HepG2 (cell line): ENCODE data around the gene SFRP2. TPM values are rescaled to one million over a fixed set of nuclear protein-coding genes. Genes with fewer than 3 reads are reported as not detected.

Source experiments
- ATAC-seq: fragments of 200-7000 bp; cut with Tn5 transposase; 3 replicates; pipeline ENCODE4 v1.9.1; 2020; ENCODE audit warnings: mild to moderate bottlenecking, moderate library complexity
- BruUV-seq: library from RNA; stranded (reverse); fragments of 400-500 nt; replicated peaks from 2 replicates; lab custom pipeline; 2021; lab: Mats Ljungman, UMichigan
- CTCF ChIA-PET: fragments of 300-600 bp; formaldehyde crosslinking; extraction: SDS; loops from one replicate; lab custom pipeline; 2021; ENCODE audit warnings: low total read pairs, inconsistent platforms, low intra/inter-chr PET ratio; lab: Yijun Ruan, JAX
- POLR2A ChIA-PET: fragments of 350-600 bp; sonication (Branson Sonifier 250); formaldehyde crosslinking; loops from one replicate; lab custom pipeline; 2020; ENCODE audit warnings: antibody characterized with exemption, inconsistent platforms; lab: Yijun Ruan, JAX
- DNase-seq: peaks from one replicate; pipeline ENCODE4 v3.0.0-alpha.2; 2015; ENCODE audit warnings: low spot score
- FAIRE-seq: peaks from 3 replicates; lab custom pipeline; 2011; peaks lifted over from hg19 to GRCh38; lab: Jason Lieb, UNC
- H2AFZ ChIP-seq: one replicate; pipeline ENCODE4 v1.6.1; 2011; ENCODE audit warnings: low read length, inconsistent platforms
- H3K27ac ChIP-seq: fragments of 300-600 bp; 3 replicates; pipeline ENCODE4 v1.8.0; 2011; ENCODE audit warnings: mixed run types, mild to moderate bottlenecking, mixed read lengths, low read length, inconsistent platforms; ENCODE audit not compliant: insufficient read depth; ENCODE audit errors: extremely low read length
- H3K27me3 ChIP-seq, 2 experiments: fragments of 200-600 bp in 1 of 2; 2 replicates in 1 of 2; 3 replicates in 1 of 2; pipeline versions ENCODE4 v1.6.0 to v1.8.0; 2011; ENCODE audit warnings: low read length in 2 of 2, mild to moderate bottlenecking in 2 of 2, moderate library complexity in 2 of 2, inconsistent platforms in 1 of 2; ENCODE audit not compliant: insufficient read depth in 2 of 2, control insufficient read depth in 1 of 2
- H3K36me3 ChIP-seq, 2 experiments: fragments of 200-600 bp in 1 of 2; replicated peaks in 1 of 2; 2 replicates in 1 of 2; 3 replicates in 1 of 2; pipeline versions ENCODE4 v1.5.1 to v1.8.0; 2011; ENCODE audit warnings: low read length in 2 of 2, inconsistent platforms in 1 of 2; ENCODE audit not compliant: insufficient read depth in 2 of 2, control insufficient read depth in 1 of 2
- H3K4me1 ChIP-seq: 2 replicates; pipeline ENCODE4 v1.5.1; 2012; ENCODE audit warnings: low read length, inconsistent platforms; ENCODE audit not compliant: insufficient read depth
- H3K4me2 ChIP-seq: 2 replicates; pipeline ENCODE4 v1.6.0; 2011; ENCODE audit warnings: low read depth, low read length, inconsistent platforms
- H3K4me3 ChIP-seq, 3 experiments: fragments of 200-600 bp in 1 of 3; sonication (generic), shearing (Covaris generic) in 1 of 3; replicated peaks in 1 of 3; 2 replicates each; pipeline ENCODE4 v1.5.1; 2011 to 2016; ENCODE audit warnings: low read length in 3 of 3, inconsistent platforms in 2 of 3, low read depth in 2 of 3, mild to moderate bottlenecking in 2 of 3, control low read depth in 1 of 3, mixed read lengths in 1 of 3; ENCODE audit not compliant: insufficient read depth in 1 of 3
- H3K79me2 ChIP-seq: one replicate; pipeline ENCODE4 v1.6.1; 2011; ENCODE audit warnings: low read length, inconsistent platforms; ENCODE audit not compliant: insufficient read depth
- H3K9ac ChIP-seq: 2 replicates; pipeline ENCODE4 v1.6.0; 2011; ENCODE audit warnings: mild to moderate bottlenecking, low read depth, low read length, inconsistent platforms; ENCODE audit not compliant: insufficient read depth
- H3K9me3 ChIP-seq: 2 replicates; pipeline ENCODE4 v1.5.1; 2012; ENCODE audit warnings: mild to moderate bottlenecking, low read length
- H4K20me1 ChIP-seq: 2 replicates; pipeline ENCODE4 v1.6.0; 2011; ENCODE audit warnings: inconsistent platforms, mild to moderate bottlenecking, low read length, moderate library complexity; ENCODE audit not compliant: insufficient read depth
- IRX3 ChIP-seq: sonication (generic); formaldehyde crosslinking; IDR thresholded peaks from 2 replicates; pipeline ENCODE4 v1.8.1; 2023; ENCODE audit warnings: mild to moderate bottlenecking, low read depth, missing genetic modification reagents, borderline replicate concordance
- JUN ChIP-seq: sonication (generic); formaldehyde crosslinking; IDR thresholded peaks from 2 replicates; pipeline ENCODE4 v1.4.0; 2020; ENCODE audit warnings: mild to moderate bottlenecking, missing genetic modification reagents
- MATR3 ChIP-seq: sonication (generic); formaldehyde crosslinking; IDR thresholded peaks from 2 replicates; pipeline ENCODE4 v1.4.0; 2020; ENCODE audit warnings: missing genetic modification reagents
- PHF8 ChIP-seq: sonication (generic); formaldehyde crosslinking; IDR thresholded peaks from 2 replicates; pipeline ENCODE4 v1.5.0; 2020; ENCODE audit warnings: missing genetic modification reagents
- RBAK ChIP-seq: sonication (generic); formaldehyde crosslinking; IDR thresholded peaks from 2 replicates; pipeline ENCODE4 v1.5.1; 2020; ENCODE audit warnings: mild to moderate bottlenecking, missing genetic modification reagents
- SATB2 ChIP-seq: sonication (generic); formaldehyde crosslinking; IDR thresholded peaks from 2 replicates; pipeline ENCODE4 v1.5.0; 2020; ENCODE audit warnings: missing genetic modification reagents
- TCF7L2 ChIP-seq: IDR thresholded peaks from 2 replicates; pipeline ENCODE4 v1.6.1; 2011; ENCODE audit warnings: mild to moderate bottlenecking, low read depth, low read length, moderate library complexity
- U2AF2 ChIP-seq: fragments of 200-400 bp; formaldehyde crosslinking; IDR thresholded peaks from 2 replicates; pipeline ENCODE4 v1.6.1; 2017; ENCODE audit warnings: low read depth, mild to moderate bottlenecking, low read length
- ZBTB34 ChIP-seq: sonication (generic); formaldehyde crosslinking; IDR thresholded peaks from 2 replicates; pipeline ENCODE4 v1.8.0; 2022; ENCODE audit warnings: mild to moderate bottlenecking, missing genetic modification reagents
- ZFP62 ChIP-seq: sonication (generic); formaldehyde crosslinking; IDR thresholded peaks from 2 replicates; pipeline ENCODE4 v1.4.0; 2020; ENCODE audit warnings: missing genetic modification reagents
- ZFYVE20 ChIP-seq: sonication (generic); formaldehyde crosslinking; IDR thresholded peaks from 2 replicates; pipeline ENCODE4 v1.8.0; 2023; ENCODE audit warnings: low read depth, mild to moderate bottlenecking, moderate library complexity, missing genetic modification reagents, borderline replicate concordance
- ZNF260 ChIP-seq: sonication (generic); formaldehyde crosslinking; IDR thresholded peaks from 2 replicates; pipeline ENCODE4 v1.4.0; 2020; ENCODE audit warnings: missing genetic modification reagents, low read depth, mild to moderate bottlenecking, borderline replicate concordance
- ZNF883 ChIP-seq: sonication (generic); formaldehyde crosslinking; IDR thresholded peaks from 2 replicates; pipeline ENCODE4 v1.5.1; 2020; ENCODE audit warnings: mild to moderate bottlenecking, missing genetic modification reagents; ENCODE audit errors: not compliant biosample characterization
- ZSCAN12 ChIP-seq: sonication (generic); formaldehyde crosslinking; IDR thresholded peaks from 2 replicates; pipeline ENCODE4 v1.9.0; 2021; ENCODE audit warnings: mild to moderate bottlenecking, missing genetic modification reagents
- WGBS: methylation state at CpG from one replicate; pipeline ENCODE4 v1.1.6; 2017; ENCODE audit warnings: low lambda C conversion rate; 5-methylcytosine and 5-hydroxymethylcytosine counted together
- in situ Hi-C: cut with HindIII; loops from 2 replicates; pipeline ENCODE4 v1.10.0; 2017; ENCODE audit warnings: low pct_unique_long_range_greater_than_20kb; ENCODE audit not compliant: extremely low pct_ligation_motif_present
- intact Hi-C: fragments of 100-400 bp; cut with micrococcal nuclease; formaldehyde crosslinking; loops from one replicate; pipeline ENCODE4 v1.10.0; 2022; ENCODE audit not compliant: unreplicated experiment
- polyA plus RNA-seq, 8 experiments: library from polyadenylated mRNA; depleted of rRNA in 3 of 8; stranded (reverse) in 7 of 8; unstranded in 1 of 8; fragments of >200 nt; fragmentation: Illumina TruSeq in 4 of 8; extraction: Trizol in 4 of 8; gene quantifications; 2 replicates each; pipeline versions ENCODE4 v1.2.1 to v1.2.3, GENCODE V29; 2011 to 2016; ENCODE audit warnings: low read depth in 4 of 8, missing spikeins in 1 of 8, mixed read lengths in 1 of 8; ENCODE audit not compliant: insufficient read depth in 1 of 8
- total RNA-seq, 5 experiments: library from RNA; depleted of rRNA; stranded (reverse); fragments of >200 nt; fragmentation: Illumina TruSeq; extraction: Trizol; gene quantifications; 2 replicates each; pipeline ENCODE4 v1.2.3, GENCODE V29; 2016; ENCODE audit warnings: low read depth in 1 of 5
- TF ChIP-seq, protein P1 (sequence below): sonication (generic); formaldehyde crosslinking; IDR thresholded peaks from 2 replicates; pipeline ENCODE4 v1.4.0; 2020; ENCODE audit warnings: missing genetic modification reagents

SFRP2 gene
- total and polyA plus RNA-seq, 2 of the 13 experiments (the other 11 are each of a cell fraction or from before 2014, with no cell fraction given), result not detected

DNA sequence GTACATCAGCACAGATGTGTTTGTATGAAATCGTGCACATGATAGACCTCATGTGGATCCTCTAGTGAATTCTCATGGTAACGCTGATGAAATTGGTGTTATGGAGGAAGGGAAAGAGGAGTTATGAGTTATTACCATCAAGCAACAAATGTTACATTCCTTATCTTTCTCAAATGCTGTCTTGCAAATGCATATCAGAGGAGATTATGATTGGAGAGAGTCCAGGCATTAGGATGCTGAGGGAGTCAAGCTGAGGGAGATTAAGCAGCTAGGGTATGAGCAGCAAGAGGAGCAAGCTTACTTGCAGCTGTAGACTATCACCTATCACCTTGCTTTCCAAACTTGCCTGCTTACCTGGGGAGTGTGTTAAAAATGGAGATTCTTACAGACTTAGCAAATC lies 36.8 kb upstream of the SFRP2 start (continued):
- TF ChIP-seq ZBTB34 (no peak), TCF7L2 (no peak)

GRCh38 chr4:153825126-153825525 lies 36.2 kb upstream of the SFRP2 start:
- FAIRE-seq (no peak), ATAC-seq (no peak), DNase-seq (no peak)
- H3K9me3 ChIP-seq, result no peaks in the 10 kb centered on the region
- no peak overlapping the region for H3K9ac ChIP-seq
- H3K4me3 ChIP-seq, result no peak overlapping the region
- no peak overlapping the region for H3K27ac ChIP-seq
- WGBS, result 1% methylated on average over 4 of the region's 4 CpGs
- no peak overlapping the region for H2AFZ ChIP-seq
- no peak overlapping the region for H3K4me2 ChIP-seq
- no peaks in the 10 kb centered on the region for H3K4me1 ChIP-seq
- ChIA-PET POLR2A (no interaction called here), CTCF (no interaction called here)
- BruUV-seq, result no TSS peak
- no peaks in the 10 kb centered on the region for H3K27me3 ChIP-seq
- no peaks in the 10 kb centered on the region for H4K20me1 ChIP-seq
- no peaks in the 10 kb centered on the region for H3K79me2 ChIP-seq
- intact Hi-C loops (no loop called here), in situ Hi-C loops (no loop called here)
- no peaks in the 10 kb centered on the region for H3K36me3 ChIP-seq
- TF ChIP-seq ZNF260 (CRISPR knock-in tag) (no peak), ZFYVE20 (no peak), JUN (CRISPR knock-in tag) (no peak), U2AF2 (no peak), SATB2 (CRISPR knock-in tag) (no peak), ZNF883 (CRISPR knock-in tag) (no peak), MATR3 (CRISPR knock-in tag) (no peak), ZFP62 (no peak), ZSCAN12 (no peak), IRX3 (CRISPR knock-in tag) (no peak), PHF8 (CRISPR knock-in tag) (no peak), RBAK (CRISPR knock-in tag) (no peak)
- TF ChIP-seq, protein P1, sequence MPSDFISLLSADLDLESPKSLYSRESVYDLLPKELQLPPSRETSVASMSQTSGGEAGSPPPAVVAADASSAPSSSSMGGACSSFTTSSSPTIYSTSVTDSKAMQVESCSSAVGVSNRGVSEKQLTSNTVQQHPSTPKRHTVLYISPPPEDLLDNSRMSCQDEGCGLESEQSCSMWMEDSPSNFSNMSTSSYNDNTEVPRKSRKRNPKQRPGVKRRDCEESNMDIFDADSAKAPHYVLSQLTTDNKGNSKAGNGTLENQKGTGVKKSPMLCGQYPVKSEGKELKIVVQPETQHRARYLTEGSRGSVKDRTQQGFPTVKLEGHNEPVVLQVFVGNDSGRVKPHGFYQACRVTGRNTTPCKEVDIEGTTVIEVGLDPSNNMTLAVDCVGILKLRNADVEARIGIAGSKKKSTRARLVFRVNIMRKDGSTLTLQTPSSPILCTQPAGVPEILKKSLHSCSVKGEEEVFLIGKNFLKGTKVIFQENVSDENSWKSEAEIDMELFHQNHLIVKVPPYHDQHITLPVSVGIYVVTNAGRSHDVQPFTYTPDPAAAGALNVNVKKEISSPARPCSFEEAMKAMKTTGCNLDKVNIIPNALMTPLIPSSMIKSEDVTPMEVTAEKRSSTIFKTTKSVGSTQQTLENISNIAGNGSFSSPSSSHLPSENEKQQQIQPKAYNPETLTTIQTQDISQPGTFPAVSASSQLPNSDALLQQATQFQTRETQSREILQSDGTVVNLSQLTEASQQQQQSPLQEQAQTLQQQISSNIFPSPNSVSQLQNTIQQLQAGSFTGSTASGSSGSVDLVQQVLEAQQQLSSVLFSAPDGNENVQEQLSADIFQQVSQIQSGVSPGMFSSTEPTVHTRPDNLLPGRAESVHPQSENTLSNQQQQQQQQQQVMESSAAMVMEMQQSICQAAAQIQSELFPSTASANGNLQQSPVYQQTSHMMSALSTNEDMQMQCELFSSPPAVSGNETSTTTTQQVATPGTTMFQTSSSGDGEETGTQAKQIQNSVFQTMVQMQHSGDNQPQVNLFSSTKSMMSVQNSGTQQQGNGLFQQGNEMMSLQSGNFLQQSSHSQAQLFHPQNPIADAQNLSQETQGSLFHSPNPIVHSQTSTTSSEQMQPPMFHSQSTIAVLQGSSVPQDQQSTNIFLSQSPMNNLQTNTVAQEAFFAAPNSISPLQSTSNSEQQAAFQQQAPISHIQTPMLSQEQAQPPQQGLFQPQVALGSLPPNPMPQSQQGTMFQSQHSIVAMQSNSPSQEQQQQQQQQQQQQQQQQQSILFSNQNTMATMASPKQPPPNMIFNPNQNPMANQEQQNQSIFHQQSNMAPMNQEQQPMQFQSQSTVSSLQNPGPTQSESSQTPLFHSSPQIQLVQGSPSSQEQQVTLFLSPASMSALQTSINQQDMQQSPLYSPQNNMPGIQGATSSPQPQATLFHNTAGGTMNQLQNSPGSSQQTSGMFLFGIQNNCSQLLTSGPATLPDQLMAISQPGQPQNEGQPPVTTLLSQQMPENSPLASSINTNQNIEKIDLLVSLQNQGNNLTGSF, result no peak
